ENCODE data around the gene ARMC3.
"Not testable (repeated sequence)": the region's sequence is repeated elsewhere in the genome, so short reads cannot be mapped to it uniquely, and the experiment has no call there.

The ARMC3 gene

GRCh38 chr10:23070913-23071218 lies 143.0 kb downstream of the ARMC3 start:
- Histone ChIP-seq H3K4me1 (peaks cover 6% of the 10 kb centered on the region; the same call in 1 of the 2 replicates), H3K4me3 (ENCODE audit: low read depth, low read length) (no peak overlapping the region), H3K27me3 (no peaks in the 10 kb centered on the region), H3K9me3 (no peaks in the 10 kb centered on the region), H3K36me3 (no peaks in the 10 kb centered on the region)
- DNase-seq: no peak
- no peak for TF ChIP-seq CTCF (IDR thresholded peaks at IDR 0.05; ENCODE audit: low read depth, low read length)

GRCh38 chr10:23072593-23072992 lies 144.7 kb downstream of the ARMC3 start:
- not testable (repeated sequence) for DNase-seq, H3K36me3 ChIP-seq

GRCh38 chr10:23073527-23073926 lies 145.7 kb downstream of the ARMC3 start:
- no peak overlapping the region for H3K4me3 ChIP-seq (ENCODE audit: low read depth, low read length)
- no peaks in the 10 kb centered on the region for H3K36me3 ChIP-seq
- H3K9me3 ChIP-seq: no peaks in the 10 kb centered on the region
- H3K27me3 ChIP-seq: no peaks in the 10 kb centered on the region
- H3K4me1 ChIP-seq: no peaks in the 10 kb centered on the region
- no peak for DNase-seq
- TF ChIP-seq CTCF (IDR thresholded peaks at IDR 0.05; ENCODE audit: low read depth, low read length): no peak

More at GRCh38 chr10:23072593-23072992, 144.7 kb downstream of the ARMC3 start:
- H3K4me3 ChIP-seq (ENCODE audit: low read depth, low read length); H3K4me1 ChIP-seq; H3K27me3 ChIP-seq; H3K9me3 ChIP-seq: not testable (repeated sequence)

- H3K27me3 ChIP-seq: no peaks in the 10 kb centered on the region
- no peaks in the 10 kb centered on the region for H3K9me3 ChIP-seq
- DNase-seq: no peak
- no peaks in the 10 kb centered on the region; the same call in 1 of the 2 replicates for H3K4me1 ChIP-seq
- no peak overlapping the region for H3K4me3 ChIP-seq (ENCODE audit: low read depth, low read length)
- H3K36me3 ChIP-seq: no peaks in the 10 kb centered on the region
- no peak for TF ChIP-seq CTCF (IDR thresholded peaks at IDR 0.05; ENCODE audit: low read depth, low read length)
Measured at GRCh38 chr10:23075672-23076071, 147.8 kb downstream of the ARMC3 start.

GRCh38 chr10:23078114-23078513 lies 150.3 kb downstream of the ARMC3 start:
- no peak for DNase-seq
- TF ChIP-seq CTCF (IDR thresholded peaks at IDR 0.05; ENCODE audit: low read depth, low read length): no peak
- Histone ChIP-seq H3K36me3 (no peaks in the 10 kb centered on the region), H3K27me3 (no peaks in the 10 kb centered on the region), H3K4me1 (peaks cover 7% of the 10 kb centered on the region), H3K4me3 (ENCODE audit: low read depth, low read length) (no peak overlapping the region), H3K9me3 (no peaks in the 10 kb centered on the region)

GRCh38 chr10:23079700-23080099 lies 151.8 kb downstream of the ARMC3 start:
- no peak for DNase-seq
- TF ChIP-seq CTCF (IDR thresholded peaks at IDR 0.05; ENCODE audit: low read depth, low read length): no peak
- Histone ChIP-seq H3K4me1 (peaks cover 7% of the 10 kb centered on the region), H3K9me3 (no peaks in the 10 kb centered on the region), H3K4me3 (ENCODE audit: low read depth, low read length) (no peak overlapping the region), H3K27me3 (no peaks in the 10 kb centered on the region), H3K36me3 (no peaks in the 10 kb centered on the region)

- Histone ChIP-seq H3K36me3 (no peaks in the 10 kb centered on the region), H3K4me3 (ENCODE audit: low read depth, low read length) (no peak overlapping the region), H3K27me3 (no peaks in the 10 kb centered on the region), H3K4me1 (peaks cover 7% of the 10 kb centered on the region), H3K9me3 (no peaks in the 10 kb centered on the region)
- TF ChIP-seq CTCF (IDR thresholded peaks at IDR 0.05; ENCODE audit: low read depth, low read length): no peak
- DNase-seq: no peak
Measured at GRCh38 chr10:23080262-23080661, 152.4 kb downstream of the ARMC3 start.

Measured in BE2C (cell line).